Bronchial epithelial cell (primary cell): ENCODE results near the gene FNDC11. TPM values are rescaled to one million over a fixed set of nuclear protein-coding genes. Genes with fewer than 3 reads are reported as not detected.

ENCODE experiments used
- DNase-seq: peaks from one replicate; pipeline ENCODE4 v3.0.0-alpha.2; 2010; ENCODE audit warnings: low read depth
- FAIRE-seq: peaks from 2 replicates; lab custom pipeline; 2011; peaks lifted over from hg19 to GRCh38; lab: Jason Lieb, UNC
- H3K27me3 ChIP-seq: 2 replicates; pipeline ENCODE4 v1.5.1; 2011; ENCODE audit warnings: low read length; ENCODE audit not compliant: control insufficient read depth, insufficient read depth
- H3K36me3 ChIP-seq: 2 replicates; pipeline ENCODE4 v1.5.1; 2011; ENCODE audit warnings: low read length; ENCODE audit not compliant: control insufficient read depth, insufficient read depth
- H3K4me3 ChIP-seq: 2 replicates; pipeline ENCODE4 v1.5.1; 2011; ENCODE audit warnings: mild to moderate bottlenecking, low read depth, low read length, control low read depth
- total RNA-seq: library from RNA; depleted of rRNA; stranded (reverse); fragments of >200 nt; gene quantifications from 2 replicates; pipeline ENCODE4 v1.2.1, GENCODE V29; 2014
- TF ChIP-seq, protein P1 (sequence below): IDR thresholded peaks from 2 replicates; pipeline ENCODE4 v1.5.1; 2011; ENCODE audit warnings: mild to moderate bottlenecking, moderate library complexity, low read length, control low read depth, inconsistent platforms; ENCODE audit not compliant: insufficient read depth, severe bottlenecking

The FNDC11 gene
- total RNA-seq, 1 donor from 2014 or later: 0.26 TPM

DNA sequence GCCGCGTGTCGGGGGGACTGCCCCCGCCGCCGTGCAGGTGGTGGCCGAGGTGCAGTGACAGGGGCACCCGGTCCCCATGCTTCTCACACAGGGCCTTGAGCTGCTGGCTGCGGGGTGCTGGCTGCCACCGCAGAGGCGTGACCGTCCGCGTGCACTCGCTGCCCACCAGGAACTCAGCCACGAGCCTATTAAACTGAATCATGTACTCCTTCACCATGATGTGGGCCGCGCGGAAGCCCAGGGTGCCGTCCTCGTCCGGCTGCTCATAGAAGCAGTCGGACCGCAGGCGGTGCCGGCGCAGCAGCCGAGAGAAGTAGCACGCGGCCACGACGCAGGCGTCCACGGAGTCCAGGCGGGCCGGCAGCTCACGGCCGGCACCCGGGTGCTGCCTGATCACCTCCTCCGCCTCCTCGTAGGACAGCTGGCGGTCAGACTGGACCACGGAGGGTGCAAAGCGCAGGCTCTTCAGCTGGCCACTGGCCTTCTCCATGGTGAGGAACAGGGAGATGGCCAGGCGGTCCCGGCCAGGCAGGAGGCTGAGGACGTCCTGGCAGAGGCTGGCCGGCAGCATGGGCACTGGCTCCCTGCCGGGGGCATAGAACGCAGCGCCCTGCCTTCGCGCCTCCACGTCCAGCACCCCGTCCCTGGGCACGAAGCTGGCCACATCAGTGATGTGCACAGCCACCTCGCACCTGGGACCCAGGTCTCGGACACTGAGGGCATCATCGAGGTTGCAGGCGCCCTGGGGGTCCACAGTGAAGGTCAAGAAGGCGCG, 10.3 kb downstream of the FNDC11 start:
- TF ChIP-seq, protein P1, sequence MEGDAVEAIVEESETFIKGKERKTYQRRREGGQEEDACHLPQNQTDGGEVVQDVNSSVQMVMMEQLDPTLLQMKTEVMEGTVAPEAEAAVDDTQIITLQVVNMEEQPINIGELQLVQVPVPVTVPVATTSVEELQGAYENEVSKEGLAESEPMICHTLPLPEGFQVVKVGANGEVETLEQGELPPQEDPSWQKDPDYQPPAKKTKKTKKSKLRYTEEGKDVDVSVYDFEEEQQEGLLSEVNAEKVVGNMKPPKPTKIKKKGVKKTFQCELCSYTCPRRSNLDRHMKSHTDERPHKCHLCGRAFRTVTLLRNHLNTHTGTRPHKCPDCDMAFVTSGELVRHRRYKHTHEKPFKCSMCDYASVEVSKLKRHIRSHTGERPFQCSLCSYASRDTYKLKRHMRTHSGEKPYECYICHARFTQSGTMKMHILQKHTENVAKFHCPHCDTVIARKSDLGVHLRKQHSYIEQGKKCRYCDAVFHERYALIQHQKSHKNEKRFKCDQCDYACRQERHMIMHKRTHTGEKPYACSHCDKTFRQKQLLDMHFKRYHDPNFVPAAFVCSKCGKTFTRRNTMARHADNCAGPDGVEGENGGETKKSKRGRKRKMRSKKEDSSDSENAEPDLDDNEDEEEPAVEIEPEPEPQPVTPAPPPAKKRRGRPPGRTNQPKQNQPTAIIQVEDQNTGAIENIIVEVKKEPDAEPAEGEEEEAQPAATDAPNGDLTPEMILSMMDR: no peak
- peaks cover 22% of the 10 kb centered on the region for H3K36me3 ChIP-seq
- FAIRE-seq: no peak
- H3K4me3 ChIP-seq: no peak overlapping the region
- H3K27me3 ChIP-seq: no peaks in the 10 kb centered on the region
- no peak for DNase-seq

GRCh38 chr20:63565021-63565698, 11.2 kb downstream of the FNDC11 start:
- Histone ChIP-seq H3K27me3 (no peaks in the 10 kb centered on the region), H3K4me3 (no peak overlapping the region), H3K36me3 (peaks cover 18% of the 10 kb centered on the region)
- TF ChIP-seq, protein P1: no peak
- FAIRE-seq (no peak), DNase-seq (no peak)

- FAIRE-seq (no peak), DNase-seq (no peak)
- TF ChIP-seq, protein P1: no peak
Measured at GRCh38 chr20:63565699-63566335, 11.9 kb downstream of the FNDC11 start.

DNA sequence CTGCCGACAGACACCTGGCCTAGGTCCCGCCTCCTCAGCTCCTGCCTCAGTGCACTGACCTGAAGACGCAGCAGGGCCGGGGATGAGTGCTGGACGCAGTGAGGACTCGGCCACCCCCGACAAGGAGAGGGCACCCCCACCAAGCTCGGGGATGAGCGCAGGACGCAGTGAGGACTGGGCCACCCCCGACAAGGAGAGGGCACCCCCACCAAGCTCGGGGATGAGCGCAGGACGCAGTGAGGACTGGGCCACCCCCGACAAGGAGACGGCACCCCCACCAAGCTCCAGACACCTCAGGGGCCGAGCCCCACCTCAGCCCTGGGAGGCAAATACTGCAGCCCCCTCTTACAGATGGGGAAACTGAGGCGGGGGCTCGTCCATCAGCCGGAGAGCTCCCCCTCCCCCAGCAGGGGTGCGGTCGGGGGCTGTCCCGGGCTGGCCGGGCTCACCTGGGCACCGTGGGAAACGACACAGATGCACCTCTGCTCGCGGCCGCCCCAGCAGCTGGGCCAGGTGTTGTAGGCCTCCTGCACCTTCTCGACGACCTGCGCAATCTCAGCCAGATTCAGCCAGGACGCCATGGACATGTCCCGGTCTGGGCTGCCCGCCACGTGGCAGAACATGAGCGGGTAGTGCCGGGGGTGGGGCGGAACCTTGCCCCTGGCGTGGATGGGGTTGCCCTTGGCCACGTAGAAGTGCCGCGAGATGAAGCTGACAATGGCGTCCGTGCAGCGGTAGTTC, 12.6 kb downstream of the FNDC11 start:
- TF ChIP-seq, protein P1: no peak
- no peak overlapping the region for H3K4me3 ChIP-seq
- DNase-seq: no peak
- peaks cover 6% of the 10 kb centered on the region for H3K36me3 ChIP-seq
- peak; percentile 88 for FAIRE-seq
- H3K27me3 ChIP-seq: no peaks in the 10 kb centered on the region

More at GRCh38 chr20:63565699-63566335, 11.9 kb downstream of the FNDC11 start:
- Histone ChIP-seq H3K4me3 (no peak overlapping the region), H3K36me3 (peaks cover 12% of the 10 kb centered on the region), H3K27me3 (no peaks in the 10 kb centered on the region)

DNA sequence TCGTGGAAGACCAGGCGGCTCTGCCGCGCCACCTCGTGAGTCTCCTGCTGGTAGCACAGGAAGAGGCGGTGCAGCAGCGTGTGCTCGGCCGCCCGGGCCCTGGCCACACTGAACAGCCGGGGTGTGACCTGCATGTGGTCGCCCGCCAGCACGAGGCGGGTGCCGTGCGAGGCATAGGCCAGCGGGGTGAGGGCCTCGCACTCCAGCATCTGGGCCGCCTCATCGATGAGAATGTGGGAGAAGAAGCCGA, 13.1 kb downstream of the FNDC11 start:
- no peak overlapping the region for H3K4me3 ChIP-seq
- DNase-seq: no peak
- no peak for FAIRE-seq
- TF ChIP-seq, protein P1: no peak
- peaks cover 7% of the 10 kb centered on the region for H3K36me3 ChIP-seq
- H3K27me3 ChIP-seq: no peaks in the 10 kb centered on the region
